ENCODE data around the gene GPS1.

The GPS1 gene

DNA sequence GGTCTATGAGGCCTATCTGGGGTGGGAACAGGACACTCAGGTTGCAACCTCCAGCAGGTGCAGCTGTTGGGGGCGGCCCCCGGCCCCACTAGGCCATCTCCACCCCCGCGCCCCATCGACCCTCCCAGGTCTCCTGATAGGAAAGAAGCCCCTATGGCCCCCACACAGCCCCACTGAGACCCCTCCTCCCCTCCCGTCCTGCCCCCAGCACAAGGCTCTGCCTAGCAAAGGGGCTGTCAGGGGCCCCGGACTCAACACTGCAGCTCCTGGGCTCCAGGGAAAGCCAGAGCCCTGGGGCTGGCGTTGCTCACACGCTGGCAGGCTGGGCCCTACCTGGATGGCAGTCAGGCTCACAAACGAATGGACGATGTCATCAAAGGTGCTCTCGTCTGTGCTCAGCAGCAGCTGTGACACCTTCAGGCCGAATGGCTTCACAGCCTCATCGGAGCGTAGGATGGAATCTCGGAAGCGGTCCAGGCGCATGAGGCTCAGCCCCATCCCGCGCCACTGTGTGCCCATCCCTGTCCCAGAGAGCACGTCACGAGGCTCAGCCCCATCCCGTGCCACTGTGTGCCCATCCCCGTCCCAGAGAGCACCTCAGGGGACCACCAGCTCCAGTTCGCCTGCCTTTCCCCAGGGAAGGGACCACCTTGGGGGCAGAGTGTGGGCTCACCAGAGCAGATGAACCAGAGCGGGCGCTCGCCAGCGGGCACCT is 39.0 kb downstream of the GPS1 start:
- DNase-seq = no peak
- ATAC-seq = no peak

DNA sequence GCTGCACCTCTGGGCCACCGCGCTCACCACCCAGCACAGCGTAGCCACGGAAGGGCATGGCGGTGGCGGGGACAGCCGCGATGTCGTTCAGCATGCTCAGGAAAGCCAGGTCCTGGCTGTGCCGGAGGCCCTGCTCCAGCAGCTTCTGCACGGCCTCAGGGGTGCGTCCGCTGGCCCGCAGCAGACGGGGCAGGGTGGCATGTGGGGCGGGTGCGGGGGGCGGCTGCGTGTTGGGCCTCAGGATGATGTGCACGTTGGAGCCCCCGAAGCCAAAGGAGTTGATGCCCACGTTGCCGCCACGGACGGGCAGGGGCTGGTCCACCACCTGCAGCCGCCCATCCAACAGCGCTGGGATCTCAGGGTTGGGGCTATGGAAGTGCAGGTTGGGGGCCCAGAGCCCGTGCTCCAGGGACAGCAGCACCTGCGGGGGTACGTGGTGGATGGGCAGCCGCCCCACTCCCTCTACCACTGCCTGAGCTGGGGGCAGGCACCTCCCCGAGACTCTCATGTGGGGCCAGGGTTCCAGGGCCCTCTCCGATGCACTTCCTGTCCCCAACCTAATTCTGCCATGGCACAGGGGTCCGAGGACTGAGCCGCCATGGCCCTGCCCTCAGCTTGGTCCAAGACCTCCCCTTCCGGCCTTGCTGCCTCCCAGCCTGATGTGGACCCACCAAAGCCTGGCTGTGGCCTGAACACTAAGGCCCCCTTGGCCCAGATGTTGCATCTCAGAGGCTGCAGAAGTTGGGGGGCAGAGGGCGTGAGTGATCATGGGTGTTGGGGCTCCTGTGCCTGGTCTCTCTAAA is 39.8 kb downstream of the GPS1 start:
- DNase-seq = no peak

GRCh38 chr17:82092094-82092586 is 40.4 kb downstream of the GPS1 start:
- DNase-seq (no peak), ATAC-seq (no peak)

More for the DNA sequence above, 39.8 kb downstream of the GPS1 start:
- no peak for ATAC-seq

GRCh38 chr17:82092628-82092994 is 40.9 kb downstream of the GPS1 start:
- DNase-seq (no peak), ATAC-seq (no peak)

DNA sequence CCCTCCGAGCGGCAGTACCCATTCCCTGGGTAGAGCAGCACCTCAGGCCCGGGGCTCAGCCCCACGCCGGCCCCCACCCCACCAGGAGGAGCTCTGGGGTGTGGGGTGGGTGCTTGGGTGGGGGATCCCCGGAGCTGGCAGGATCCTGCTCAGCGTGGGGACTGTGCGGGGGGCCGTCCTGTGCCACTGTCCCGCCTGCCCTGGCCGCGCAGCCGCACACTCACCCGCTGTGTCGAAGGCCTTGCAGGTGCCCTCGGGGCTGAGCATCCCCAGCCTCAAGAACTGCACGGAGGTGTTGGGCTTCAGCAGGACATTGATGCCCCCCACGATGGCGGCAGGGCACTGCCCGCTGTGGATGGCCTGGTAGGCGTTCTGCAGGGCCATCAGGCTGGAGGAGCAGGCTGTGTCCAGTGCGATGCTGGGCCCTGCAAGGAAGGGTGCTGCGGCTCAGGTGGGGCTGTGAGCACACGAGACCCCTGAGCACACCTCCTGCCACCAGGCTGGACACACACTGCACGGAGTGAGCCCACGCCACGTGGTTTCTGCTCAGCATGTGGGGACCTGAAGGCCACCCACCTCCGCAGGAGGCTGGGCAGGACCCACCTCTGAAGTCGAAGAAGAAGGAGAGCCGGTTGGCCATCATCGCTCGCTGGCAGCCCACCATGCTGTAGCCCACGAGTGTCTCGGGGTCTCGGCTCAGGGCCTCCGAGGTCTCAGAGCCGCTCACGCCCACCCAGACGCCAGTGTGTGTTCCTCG is 41.5 kb downstream of the GPS1 start:
- ATAC-seq (no peak), DNase-seq (no peak)

DNA sequence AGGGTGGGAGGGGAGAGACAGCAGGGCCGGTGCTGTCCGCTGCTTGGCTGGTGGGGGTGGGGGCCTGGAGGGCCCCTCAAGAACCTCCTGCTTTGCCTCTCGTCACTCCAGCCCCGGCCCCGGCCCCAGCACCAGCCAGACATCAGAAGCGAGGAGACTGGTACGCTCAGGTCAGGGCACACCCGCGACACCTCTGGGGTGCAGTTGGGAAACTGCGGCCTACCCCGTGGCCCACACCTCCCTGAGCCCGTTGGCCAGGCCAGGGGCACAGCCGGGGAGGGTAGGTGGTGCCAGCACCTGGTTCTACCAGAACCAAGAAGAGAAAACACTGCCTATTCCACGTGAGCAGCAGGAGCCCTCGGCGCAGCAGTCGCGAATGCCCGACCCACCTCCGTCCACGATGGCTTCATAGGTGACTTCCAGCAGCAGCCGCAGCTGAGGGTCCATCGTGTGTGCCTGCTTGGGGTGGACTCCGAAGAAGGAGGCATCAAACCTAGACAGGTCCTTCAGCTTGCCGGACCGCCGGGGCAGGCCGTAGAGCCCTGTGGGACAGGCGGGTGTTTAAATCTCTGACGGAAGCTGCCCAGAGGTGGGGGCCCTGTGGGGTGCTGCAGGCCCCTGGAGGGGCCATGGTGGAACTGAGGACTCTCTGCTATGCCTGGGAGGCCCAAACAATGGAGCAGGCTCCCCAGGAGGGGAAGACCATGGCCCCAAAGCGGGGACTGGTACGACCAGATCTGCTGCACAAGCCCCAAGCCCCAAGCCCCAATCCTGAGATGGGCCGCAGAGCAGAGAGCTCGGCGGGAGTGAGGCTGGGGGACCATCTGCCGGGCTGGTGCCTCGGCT is 43.5 kb downstream of the GPS1 start:
- no peak for ATAC-seq
- no peak for DNase-seq

DNA sequence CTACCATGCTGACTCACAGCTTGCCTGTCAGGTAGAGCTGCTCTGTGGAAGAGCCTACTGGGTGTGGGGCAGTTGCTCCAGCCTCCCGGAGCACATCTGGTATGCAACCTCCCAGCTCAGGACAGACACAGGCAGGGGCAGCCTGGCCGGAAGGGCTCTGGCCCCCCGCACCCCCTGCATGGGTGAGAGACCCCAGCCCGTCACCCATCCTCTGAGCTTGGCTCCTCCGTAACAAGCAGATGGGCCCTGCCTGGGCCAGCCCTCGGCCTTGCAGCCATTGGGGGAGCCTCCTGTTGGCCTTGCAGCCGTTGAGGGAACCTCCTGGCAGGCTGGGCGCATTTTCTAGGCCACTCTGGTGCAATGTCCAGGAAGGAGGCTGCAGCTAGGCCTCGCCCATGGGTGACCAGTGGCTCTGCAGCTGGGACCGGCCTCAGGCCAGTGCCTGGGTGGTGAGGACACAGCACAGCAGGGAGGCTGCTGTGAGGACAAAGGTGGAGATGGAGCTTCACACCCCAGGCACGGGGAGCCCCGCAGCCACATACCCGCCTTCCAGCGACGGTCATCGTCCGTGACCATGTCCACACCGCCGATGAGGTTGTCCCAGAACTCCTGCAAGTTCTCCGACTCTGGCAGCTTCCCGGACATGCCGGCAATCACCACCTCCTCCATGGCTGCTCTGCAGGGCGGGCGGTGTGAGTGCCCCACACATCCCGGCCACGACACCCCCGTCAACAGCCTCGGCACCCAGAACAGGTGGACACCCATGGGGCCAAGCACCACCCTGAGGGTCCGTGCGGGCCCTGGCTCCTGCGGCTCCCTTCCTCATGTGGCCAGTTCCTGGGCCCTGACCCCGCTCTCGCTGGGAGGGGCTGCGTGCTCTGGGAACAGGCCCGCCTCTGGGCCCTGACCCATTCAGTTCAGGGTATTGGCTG is 44.3 kb downstream of the GPS1 start:
- DNase-seq (no peak), ATAC-seq (no peak)

- ATAC-seq (no peak), DNase-seq (no peak)
Measured at GRCh38 chr17:82096709-82097183, 45.0 kb downstream of the GPS1 start.

DNA sequence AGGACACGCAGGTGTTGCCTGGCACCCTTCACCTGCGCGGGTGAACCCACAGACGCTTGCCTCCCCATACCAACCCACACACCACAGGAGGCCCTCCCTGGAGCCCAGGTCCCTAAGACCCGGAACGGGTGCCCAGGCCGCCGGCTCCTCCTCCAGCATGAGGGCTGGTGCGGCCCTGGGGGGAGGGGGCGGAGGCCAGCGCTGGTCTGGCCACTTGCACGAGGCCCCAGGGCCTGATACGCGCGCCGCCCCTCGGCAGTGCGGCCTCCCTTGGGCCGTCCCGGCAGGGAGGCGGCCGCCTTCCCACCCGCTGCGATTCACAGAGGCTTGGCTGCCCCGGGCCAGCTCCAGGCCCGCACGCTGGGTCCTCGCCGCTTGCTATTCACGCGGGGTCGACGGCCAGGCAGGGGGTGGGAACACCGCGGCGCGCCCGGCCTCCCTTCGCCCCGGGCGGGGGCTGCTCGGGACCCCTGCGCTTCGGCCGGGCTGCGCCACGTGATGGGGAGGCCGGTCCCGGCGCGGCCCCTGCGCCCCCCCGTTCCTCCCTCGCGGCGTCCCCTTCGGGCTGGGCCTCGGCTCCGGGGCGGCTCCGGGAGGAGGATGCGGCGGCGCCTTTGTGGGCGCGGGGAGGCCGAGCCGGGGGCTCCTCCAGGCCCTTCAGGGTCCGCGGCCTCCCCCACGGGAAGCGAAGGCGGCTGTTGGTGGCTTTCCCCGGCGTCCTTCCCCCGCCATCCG is 45.7 kb downstream of the GPS1 start:
- peak; percentile 42 for DNase-seq
- ATAC-seq = no peak

GRCh38 chr17:82097919-82098168 is 46.1 kb downstream of the GPS1 start:
- DNase-seq (no peak), ATAC-seq (no peak)

DNA sequence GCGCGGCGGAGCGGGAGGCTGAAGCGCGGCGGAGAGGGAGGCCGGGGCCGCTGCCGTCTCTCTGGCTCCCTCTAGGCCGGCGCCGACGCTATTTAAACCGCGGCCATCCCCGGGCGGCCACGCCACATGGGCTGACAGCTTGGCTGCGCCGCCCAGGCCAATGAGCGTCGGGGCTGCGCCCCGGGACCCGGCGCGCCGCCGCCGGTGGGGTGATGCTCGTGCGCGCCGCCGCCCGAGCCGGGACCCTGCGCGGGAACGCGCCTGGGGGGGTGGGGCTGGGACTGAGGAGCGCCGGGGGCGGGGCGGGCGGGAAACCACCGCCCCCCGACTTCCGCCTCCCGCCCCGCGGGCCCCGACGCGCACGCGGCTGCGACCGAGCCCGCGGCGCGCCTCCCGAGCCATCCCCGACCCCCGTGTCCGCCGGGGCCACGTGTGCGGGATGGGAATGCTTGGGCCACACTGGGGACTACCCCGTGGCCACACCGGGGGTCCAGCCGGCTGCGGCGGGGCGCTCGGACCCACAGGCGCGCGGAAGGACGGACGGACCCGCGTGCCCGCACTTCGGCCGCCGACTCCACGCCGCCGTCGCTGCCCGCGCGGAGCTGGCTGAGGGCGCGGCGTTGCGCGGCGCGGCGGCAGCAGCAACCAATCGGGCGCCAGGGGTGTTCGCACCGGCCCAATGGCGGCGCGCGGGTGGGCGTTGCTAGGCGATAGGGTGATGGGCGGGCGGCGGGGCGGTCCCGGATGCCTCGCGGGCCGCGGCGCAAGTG is 46.7 kb downstream of the GPS1 start, which contains the start of gene FASN:
Gene FASN, minus strand, starts transcription at position 68 of the 770 bp plus-strand sequence. CDS start 1,791 bp downstream, outside the sequence.
- ATAC-seq (peak; percentile 79), DNase-seq (peak; percentile 98)

GRCh38 chr17:82098939-82099763 is 47.5 kb downstream of the GPS1 start:
- ATAC-seq = peak; percentile 3
- DNase-seq = no peak

DNA sequence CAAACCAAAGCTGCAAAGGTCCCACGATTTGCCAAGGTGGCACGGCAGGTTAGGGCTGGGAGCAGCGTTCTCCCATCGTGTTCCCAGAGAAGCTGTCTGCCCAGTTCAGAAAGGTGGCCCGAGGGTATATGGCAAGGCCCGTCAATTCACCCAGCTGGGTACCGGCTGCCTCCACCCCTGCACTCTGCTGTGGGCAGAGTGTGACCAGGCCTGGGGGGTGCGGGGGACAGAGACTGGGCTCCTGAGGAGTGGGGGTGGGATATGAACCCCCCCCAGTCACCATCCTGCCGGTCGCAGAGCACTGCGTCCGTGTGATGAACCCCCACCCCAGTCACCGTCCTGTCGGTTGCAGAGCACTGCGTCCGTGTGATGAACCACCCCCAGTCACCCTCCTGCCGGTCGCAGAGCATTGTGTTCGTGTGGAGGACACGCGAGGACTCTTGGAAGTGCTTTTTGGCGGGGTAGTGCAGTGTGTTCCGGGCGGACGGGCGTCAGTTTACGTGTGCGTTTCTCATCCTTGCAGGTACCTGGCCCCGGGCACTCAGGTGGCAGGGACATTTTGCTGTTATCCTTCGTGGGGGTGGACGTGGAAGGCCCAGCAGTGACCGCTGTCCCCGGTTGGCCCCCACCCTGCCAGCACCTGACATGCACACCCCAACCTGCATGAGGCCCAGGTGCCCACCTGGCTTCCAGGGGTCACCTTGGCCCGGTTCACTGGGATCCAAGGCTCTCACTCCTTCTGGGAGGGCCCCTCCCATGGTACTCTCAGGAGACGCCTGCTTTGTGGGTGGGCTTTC is 49.0 kb downstream of the GPS1 start:
- ATAC-seq (no peak), DNase-seq (no peak)

DNA sequence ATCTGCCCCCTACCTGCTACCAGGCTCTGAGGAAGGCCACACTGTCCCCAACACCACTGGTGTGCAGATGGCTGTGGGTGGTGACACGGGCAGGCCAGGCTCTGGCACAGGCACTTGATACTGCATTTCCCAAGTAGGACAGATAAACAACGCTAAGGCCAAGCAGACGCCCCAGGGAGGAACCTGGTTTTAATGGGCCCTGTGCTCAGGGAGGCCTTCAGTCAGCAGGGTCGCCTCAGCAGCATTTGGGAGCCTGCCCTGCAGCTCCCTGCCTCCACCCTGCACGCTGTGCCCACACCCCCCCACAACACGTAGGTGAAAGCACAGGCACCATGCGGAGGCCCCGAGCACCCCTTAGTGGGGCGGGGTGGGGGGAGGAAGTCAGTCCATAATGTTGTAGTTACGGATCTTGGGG is 49.6 kb downstream of the GPS1 start:
- ATAC-seq (no peak), DNase-seq (no peak)

GRCh38 chr17:82101767-82102679 is 50.3 kb downstream of the GPS1 start:
- no peak for ATAC-seq
- no peak for DNase-seq

Measured in stimulated activated naive CD8-positive, alpha-beta T cell treated with anti-CD3 and anti-CD28 coated beads, Interleukin-15, Interleukin-2, amounts not matched to agents 100 U/mL and 50 U/mL, for 24 hours (primary cell).